Uterus (tissue), 4 donors: ENCODE results near the gene TMOD2. TPM values are rescaled to one million over a fixed set of nuclear protein-coding genes. Genes with fewer than 3 reads are reported as not detected.

Experiments used
- DNase-seq, 2 donors: peaks; one replicate each; pipeline ENCODE4 v3.0.0-alpha.2; 2019 to 2020
- H3K27ac ChIP-seq, 2 donors: fragments of 200-600 bp; sonication (generic); 1 replicate in 1 of 2; 2 replicates in 1 of 2; pipeline ENCODE4 v1.5.1; 2016 to 2018
- H3K27me3 ChIP-seq, 2 donors: fragments of 200-600 bp; sonication (generic); one replicate each; pipeline ENCODE4 v1.5.1; 2018 to 2019; ENCODE audit warnings: control low read depth in 1 of 2
- H3K36me3 ChIP-seq, 2 donors: fragments of 200-600 bp; sonication (generic); one replicate each; pipeline ENCODE4 v1.5.1; 2019; ENCODE audit warnings: control low read depth in 1 of 2
- H3K4me1 ChIP-seq, 2 donors: fragments of 200-600 bp; sonication (generic); one replicate each; pipeline ENCODE4 v1.5.1; 2018 to 2019; ENCODE audit warnings: control low read depth in 1 of 2
- H3K4me3 ChIP-seq, 2 donors: fragments of 200-600 bp; sonication (generic); 1 replicate in 1 of 2; 2 replicates in 1 of 2; pipeline ENCODE4 v1.5.1; 2018 to 2019; ENCODE audit warnings: mild to moderate bottlenecking in 1 of 2
- H3K9me3 ChIP-seq, 2 donors: fragments of 200-600 bp; sonication (generic); one replicate each; pipeline ENCODE4 v1.5.1; 2019; ENCODE audit warnings: control low read depth in 1 of 2
- POLR2A ChIP-seq, 2 donors: fragments of 450-650 bp; IDR thresholded peaks; one replicate each; pipeline ENCODE4 v1.6.1; 2016; ENCODE audit warnings: antibody characterized with exemption in 2 of 2, mild to moderate bottlenecking in 1 of 2, moderate library complexity in 1 of 2
- intact Hi-C: fragments of 100-400 bp; cut with DNase I; formaldehyde crosslinking; loops from one replicate; pipeline ENCODE4 v1.15.1; 2023; ENCODE audit warnings: low total_unique reads
- total RNA-seq, 4 donors: library from RNA; depleted of rRNA in 3 of 4; stranded (reverse); fragments of >200 nt in 3 of 4; gene quantifications; one replicate each; pipeline versions ENCODE4 v1.1.0 to v1.2.4, GENCODE V29; 2014 to 2023
- TF ChIP-seq, protein P1 (sequence below), 4 experiments: fragments of 200-600 bp in 2 of 4; fragments of 450-650 bp in 2 of 4; sonication (generic) in 2 of 4; IDR thresholded peaks; one replicate each; pipeline ENCODE4 v1.5.1; 2016 to 2019; ENCODE audit warnings: antibody characterized with exemption in 4 of 4, mild to moderate bottlenecking in 2 of 4, moderate library complexity in 1 of 4
- donor health status: DM: yes; HTN: yes; CAD: no.

The TMOD2 gene
- total RNA-seq, 4 donors from 2014 or later = 20.9 to 113 (median 35.0) TPM

DNA sequence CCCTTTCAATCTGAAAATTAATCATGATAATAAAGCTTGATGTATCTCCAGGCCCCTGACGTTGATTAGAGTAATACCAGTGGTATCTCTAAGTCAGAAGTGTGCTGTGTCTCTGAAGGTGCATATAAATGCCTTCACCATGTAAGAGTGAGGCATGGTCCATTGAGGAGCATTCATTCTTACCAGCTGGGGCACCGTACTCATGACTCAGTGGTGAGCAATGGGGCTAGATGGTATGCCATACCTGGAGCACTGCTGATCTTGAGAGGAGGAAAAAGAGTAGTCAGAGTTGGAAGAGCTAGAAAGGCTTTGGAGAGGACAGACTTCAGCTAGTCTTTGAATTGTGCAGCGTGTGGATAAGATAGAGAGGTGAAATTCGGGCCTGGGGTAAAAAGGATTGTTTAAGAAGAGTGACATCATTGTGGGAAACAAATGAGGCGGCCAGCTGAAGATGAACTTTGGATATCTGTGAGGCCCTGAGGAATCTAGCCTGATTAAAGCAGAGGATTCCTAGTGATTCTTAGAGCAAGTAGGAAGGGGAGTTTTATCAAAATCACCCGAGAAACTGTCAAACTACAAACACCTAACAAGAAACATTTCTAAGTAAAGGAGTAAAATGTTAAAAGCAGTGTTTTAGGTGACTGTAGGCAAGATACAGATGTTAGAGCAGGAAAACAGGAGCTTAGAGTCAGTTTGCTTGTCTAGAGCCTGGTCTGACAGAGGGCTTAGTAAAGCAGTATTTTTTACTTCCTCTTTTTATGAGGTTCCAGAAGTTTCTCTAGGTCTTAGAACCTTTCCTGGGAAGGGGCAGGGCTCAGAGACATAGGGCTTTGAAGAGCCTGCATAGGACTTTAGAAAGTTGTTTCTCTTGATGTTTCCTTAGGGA lies 91.7 kb downstream of the TMOD2 start:
- peaks cover 8 to 20% of the 10 kb centered on the region in 2 donors for H3K4me1 ChIP-seq

DNA sequence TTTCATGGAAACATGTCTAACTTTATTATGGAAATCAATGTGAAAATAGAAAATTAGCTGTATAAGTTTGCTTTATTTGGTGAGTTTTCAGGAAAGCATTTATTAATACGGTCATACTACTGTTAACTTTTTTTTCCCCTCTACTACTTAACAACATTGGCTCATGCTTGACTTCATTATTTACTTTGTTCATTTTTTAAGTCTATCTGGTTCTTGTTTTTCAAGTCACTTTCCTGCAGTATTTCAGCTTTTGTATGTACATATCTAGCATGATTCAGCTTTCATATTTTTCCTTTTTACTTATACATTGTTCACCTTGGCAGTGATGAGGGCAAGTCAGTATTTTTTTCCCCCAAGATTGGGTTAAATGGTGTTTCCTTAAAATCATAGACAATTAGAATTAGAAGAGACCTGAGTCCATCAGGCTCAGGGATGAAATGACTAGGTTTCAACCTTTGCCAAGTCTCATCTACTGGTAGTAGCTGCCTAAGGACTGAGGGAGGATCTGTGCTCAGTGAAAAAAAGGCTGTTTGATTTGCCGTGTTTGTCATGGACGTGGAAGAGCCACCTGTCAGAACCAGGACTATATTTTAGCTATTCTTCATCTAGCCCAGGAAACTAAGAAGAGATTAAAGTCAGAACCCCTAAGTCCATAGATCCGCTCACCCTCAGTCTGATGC lies 93.5 kb downstream of the TMOD2 start:
- Histone ChIP-seq H3K4me1 (peaks cover 8 to 20% of the 10 kb centered on the region in 2 donors), H3K36me3 (no peaks in the 10 kb centered on the region), H3K27me3 (no peaks in the 10 kb centered on the region), H3K9me3 (no peaks in the 10 kb centered on the region), H3K27ac (peak overlapping the region; percentile 59 to 76), H3K4me3 (no peak overlapping the region)
- TF ChIP-seq POLR2A (IDR thresholded peaks at IDR 0.05) = no peak
- TF ChIP-seq, protein P1, sequence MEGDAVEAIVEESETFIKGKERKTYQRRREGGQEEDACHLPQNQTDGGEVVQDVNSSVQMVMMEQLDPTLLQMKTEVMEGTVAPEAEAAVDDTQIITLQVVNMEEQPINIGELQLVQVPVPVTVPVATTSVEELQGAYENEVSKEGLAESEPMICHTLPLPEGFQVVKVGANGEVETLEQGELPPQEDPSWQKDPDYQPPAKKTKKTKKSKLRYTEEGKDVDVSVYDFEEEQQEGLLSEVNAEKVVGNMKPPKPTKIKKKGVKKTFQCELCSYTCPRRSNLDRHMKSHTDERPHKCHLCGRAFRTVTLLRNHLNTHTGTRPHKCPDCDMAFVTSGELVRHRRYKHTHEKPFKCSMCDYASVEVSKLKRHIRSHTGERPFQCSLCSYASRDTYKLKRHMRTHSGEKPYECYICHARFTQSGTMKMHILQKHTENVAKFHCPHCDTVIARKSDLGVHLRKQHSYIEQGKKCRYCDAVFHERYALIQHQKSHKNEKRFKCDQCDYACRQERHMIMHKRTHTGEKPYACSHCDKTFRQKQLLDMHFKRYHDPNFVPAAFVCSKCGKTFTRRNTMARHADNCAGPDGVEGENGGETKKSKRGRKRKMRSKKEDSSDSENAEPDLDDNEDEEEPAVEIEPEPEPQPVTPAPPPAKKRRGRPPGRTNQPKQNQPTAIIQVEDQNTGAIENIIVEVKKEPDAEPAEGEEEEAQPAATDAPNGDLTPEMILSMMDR (IDR thresholded peaks at IDR 0.05) = no peak
- intact Hi-C loops = no loop called here
- DNase-seq = no peak

More for the DNA sequence above, 91.7 kb downstream of the TMOD2 start:
- Histone ChIP-seq H3K4me3 (no peak overlapping the region), H3K27ac (peak overlapping the region in 1 of 2 donors; percentile 6), H3K27me3 (no peaks in the 10 kb centered on the region), H3K36me3 (no peaks in the 10 kb centered on the region), H3K9me3 (no peaks in the 10 kb centered on the region)
- intact Hi-C loops = no loop called here
- no peak for DNase-seq
- TF ChIP-seq POLR2A (IDR thresholded peaks at IDR 0.05) = no peak
- TF ChIP-seq, protein P1 (IDR thresholded peaks at IDR 0.05) = no peak

DNA sequence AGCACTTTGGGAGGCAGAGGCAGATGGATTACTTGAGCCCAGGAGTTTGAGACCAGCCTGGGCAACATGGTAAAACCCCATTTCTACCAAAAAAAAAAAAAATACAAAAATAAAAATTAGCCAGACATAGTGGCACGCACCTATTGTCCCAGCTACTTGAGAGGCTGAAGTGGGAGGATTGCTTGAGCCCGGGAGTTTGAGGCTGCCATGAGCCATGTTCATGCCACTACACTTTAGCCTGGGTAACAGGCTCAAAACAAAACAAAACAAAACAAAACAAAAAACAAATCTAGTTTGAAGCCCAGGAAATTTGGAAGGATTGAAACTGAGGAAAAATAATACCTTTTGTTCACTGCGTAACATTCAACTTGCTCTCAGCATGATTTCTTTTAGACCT lies 94.7 kb downstream of the TMOD2 start:
- no peak for TF ChIP-seq POLR2A (IDR thresholded peaks at IDR 0.05)
- TF ChIP-seq, protein P1 (IDR thresholded peaks at IDR 0.05) = no peak
- Histone ChIP-seq H3K4me1 (peaks cover 8 to 20% of the 10 kb centered on the region in 2 donors), H3K27me3 (no peaks in the 10 kb centered on the region), H3K36me3 (no peaks in the 10 kb centered on the region), H3K9me3 (no peaks in the 10 kb centered on the region), H3K27ac (peak overlapping the region; percentile 59 to 76), H3K4me3 (no peak overlapping the region)
- intact Hi-C loops = no loop called here
- no peak for DNase-seq

DNA sequence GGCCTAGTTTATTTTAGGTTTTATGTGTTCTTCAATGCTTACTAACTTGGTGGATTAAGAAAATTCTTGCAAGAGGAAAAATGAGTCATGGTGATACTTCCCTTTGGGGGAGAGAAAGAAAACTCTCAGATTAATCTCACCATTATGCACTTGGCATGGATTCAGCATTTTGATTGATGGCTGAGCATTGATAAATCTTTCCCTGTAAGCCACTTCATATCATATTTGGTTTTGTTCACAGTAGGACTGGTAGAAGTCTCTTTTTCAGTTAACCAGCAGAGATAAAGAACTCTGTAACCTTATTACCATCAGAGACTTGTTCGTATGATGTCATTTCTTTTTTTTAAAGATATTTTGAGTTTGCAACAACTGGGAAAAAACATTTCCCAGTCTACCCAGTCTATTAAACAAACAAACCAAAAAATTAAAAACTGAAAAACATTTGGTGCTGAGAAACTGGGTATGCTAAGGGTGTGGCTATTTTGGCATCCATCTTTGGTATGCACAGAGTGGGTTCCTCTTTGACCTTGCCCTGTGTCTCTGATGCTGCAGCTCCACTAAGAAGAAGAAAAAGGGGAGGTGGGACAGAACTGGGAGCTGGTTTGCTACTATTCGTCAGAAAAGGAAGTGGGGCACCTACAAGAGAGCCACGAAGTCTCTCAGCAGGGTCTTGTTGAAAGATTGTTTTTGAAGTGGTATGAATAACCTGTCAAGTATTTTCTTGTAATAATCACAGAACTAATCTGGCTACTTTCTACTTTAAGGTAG lies 95.2 kb downstream of the TMOD2 start:
- DNase-seq = no peak
- peak overlapping the region; percentile 59 to 76 for H3K27ac ChIP-seq
- peaks cover 8 to 20% of the 10 kb centered on the region in 2 donors for H3K4me1 ChIP-seq
- intact Hi-C loops = no loop called here
- H3K9me3 ChIP-seq = no peaks in the 10 kb centered on the region
- H3K4me3 ChIP-seq = no peak overlapping the region
- TF ChIP-seq, protein P1 (IDR thresholded peaks at IDR 0.05) = no peak
- no peak for TF ChIP-seq POLR2A (IDR thresholded peaks at IDR 0.05)
- no peaks in the 10 kb centered on the region for H3K27me3 ChIP-seq
- no peaks in the 10 kb centered on the region for H3K36me3 ChIP-seq
